OCI-LY3 (cell line): Measurements from ENCODE around the gene SPEF1.
A peak's percentile ranks its signal among the peaks of the same experiment; 100 is the strongest.

Experiments
- H2AFZ ChIP-seq: fragments of 200-600, 300-600 bp; shearing (Covaris generic); 2 replicates; pipeline ENCODE4 v1.6.0; 2014; ENCODE audit warnings: antibody characterized with exemption, low read depth, low read length
- H3K27ac ChIP-seq: fragments of 200-600, 300-600 bp; sonication (generic); 2 replicates; pipeline ENCODE4 v1.5.1; 2014; ENCODE audit warnings: mild to moderate bottlenecking, low read length, moderate library complexity, mixed read lengths
- H3K27me3 ChIP-seq: fragments of 200-600, 300-600 bp; sonication (generic); 2 replicates; pipeline ENCODE4 v1.6.1; 2014; ENCODE audit warnings: low read depth, low read length, mixed read lengths
- H3K36me3 ChIP-seq: fragments of 200-600, 300-600 bp; sonication (generic); replicated peaks from 2 replicates; pipeline ENCODE3; 2014; ENCODE audit warnings: low read depth, low read length, mixed read lengths
- H3K4me1 ChIP-seq: fragments of 300-600, 200-600 bp; sonication (generic); 2 replicates; pipeline ENCODE4 v1.6.1; 2014; ENCODE audit warnings: low read length, mixed read lengths
- H3K4me2 ChIP-seq: fragments of 200-600, 300-600 bp; sonication (generic); 2 replicates; pipeline ENCODE4 v1.6.1; 2014; ENCODE audit warnings: low read length, mixed read lengths
- H3K4me3 ChIP-seq: fragments of 300-600, 200-600 bp; sonication (generic); 2 replicates; pipeline ENCODE4 v1.5.1; 2014; ENCODE audit warnings: antibody characterized with exemption, mild to moderate bottlenecking, low read length, moderate library complexity
- H3K79me2 ChIP-seq: fragments of 300-600, 200-600 bp; shearing (Covaris generic); 2 replicates; pipeline ENCODE4 v1.6.1; 2014; ENCODE audit warnings: mild to moderate bottlenecking, low read length, mixed read lengths
- H3K9ac ChIP-seq: fragments of 300-600, 200-600 bp; shearing (Covaris generic); 2 replicates; pipeline ENCODE4 v1.6.0; 2014; ENCODE audit warnings: mild to moderate bottlenecking, low read length, moderate library complexity
- H3K9me3 ChIP-seq: fragments of 200-600, 300-600 bp; shearing (Covaris generic); 2 replicates; pipeline ENCODE4 v1.6.1; 2014; ENCODE audit warnings: low read length, mixed read lengths; ENCODE audit not compliant: insufficient read depth
- H4K20me1 ChIP-seq: fragments of 200-600, 300-600 bp; sonication (generic); 2 replicates; pipeline ENCODE4 v1.6.1; 2016; ENCODE audit warnings: low read length, mixed read lengths; ENCODE audit not compliant: insufficient read depth
- EZH2phosphoT487 ChIP-seq: fragments of 200-600 bp; shearing (Covaris generic); IDR thresholded peaks from 2 replicates; pipeline ENCODE4 v1.6.1; 2018; ENCODE audit warnings: antibody characterized with exemption, mixed run types, low read depth
- TF ChIP-seq, protein P1 (sequence below): fragments of 200-600, 300-600 bp; sonication (generic); IDR thresholded peaks from 2 replicates; pipeline ENCODE4 v1.5.1; 2014; ENCODE audit warnings: antibody characterized with exemption, low read length, low read depth

The SPEF1 gene

GRCh38 chr20:3820048-3820900, 39.0 kb upstream of the SPEF1 start, which contains the start of gene AP5S1:
Gene AP5S1, plus strand, starts transcription at chr20:3820547. Its CDS starts 1,571 bp downstream, at chr20:3822118.
- Histone ChIP-seq H3K9me3 (no peaks in the 10 kb centered on the region), H3K4me1 (peaks cover 11% of the 10 kb centered on the region), H3K9ac (peak within 1 kb of the TSS; percentile 86), H3K4me2 (peak within 1 kb of the TSS; percentile 87), H3K4me3 (peak within 1 kb of the TSS; percentile 82), H2AFZ (peak within 1 kb of the TSS; percentile 94), H3K27me3 (peaks cover 9% of the 10 kb centered on the region; the same call in 1 of the 2 replicates), H3K36me3 (peaks cover 12% of the 10 kb centered on the region), H3K79me2 (peaks cover 7% of the 10 kb centered on the region), H3K27ac (peak within 1 kb of the TSS; percentile 85), H4K20me1 (no peaks in the 10 kb centered on the region)
- TF ChIP-seq, protein P1, sequence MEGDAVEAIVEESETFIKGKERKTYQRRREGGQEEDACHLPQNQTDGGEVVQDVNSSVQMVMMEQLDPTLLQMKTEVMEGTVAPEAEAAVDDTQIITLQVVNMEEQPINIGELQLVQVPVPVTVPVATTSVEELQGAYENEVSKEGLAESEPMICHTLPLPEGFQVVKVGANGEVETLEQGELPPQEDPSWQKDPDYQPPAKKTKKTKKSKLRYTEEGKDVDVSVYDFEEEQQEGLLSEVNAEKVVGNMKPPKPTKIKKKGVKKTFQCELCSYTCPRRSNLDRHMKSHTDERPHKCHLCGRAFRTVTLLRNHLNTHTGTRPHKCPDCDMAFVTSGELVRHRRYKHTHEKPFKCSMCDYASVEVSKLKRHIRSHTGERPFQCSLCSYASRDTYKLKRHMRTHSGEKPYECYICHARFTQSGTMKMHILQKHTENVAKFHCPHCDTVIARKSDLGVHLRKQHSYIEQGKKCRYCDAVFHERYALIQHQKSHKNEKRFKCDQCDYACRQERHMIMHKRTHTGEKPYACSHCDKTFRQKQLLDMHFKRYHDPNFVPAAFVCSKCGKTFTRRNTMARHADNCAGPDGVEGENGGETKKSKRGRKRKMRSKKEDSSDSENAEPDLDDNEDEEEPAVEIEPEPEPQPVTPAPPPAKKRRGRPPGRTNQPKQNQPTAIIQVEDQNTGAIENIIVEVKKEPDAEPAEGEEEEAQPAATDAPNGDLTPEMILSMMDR = peak; percentile 99
- no peak for TF ChIP-seq EZH2phosphoT487

DNA sequence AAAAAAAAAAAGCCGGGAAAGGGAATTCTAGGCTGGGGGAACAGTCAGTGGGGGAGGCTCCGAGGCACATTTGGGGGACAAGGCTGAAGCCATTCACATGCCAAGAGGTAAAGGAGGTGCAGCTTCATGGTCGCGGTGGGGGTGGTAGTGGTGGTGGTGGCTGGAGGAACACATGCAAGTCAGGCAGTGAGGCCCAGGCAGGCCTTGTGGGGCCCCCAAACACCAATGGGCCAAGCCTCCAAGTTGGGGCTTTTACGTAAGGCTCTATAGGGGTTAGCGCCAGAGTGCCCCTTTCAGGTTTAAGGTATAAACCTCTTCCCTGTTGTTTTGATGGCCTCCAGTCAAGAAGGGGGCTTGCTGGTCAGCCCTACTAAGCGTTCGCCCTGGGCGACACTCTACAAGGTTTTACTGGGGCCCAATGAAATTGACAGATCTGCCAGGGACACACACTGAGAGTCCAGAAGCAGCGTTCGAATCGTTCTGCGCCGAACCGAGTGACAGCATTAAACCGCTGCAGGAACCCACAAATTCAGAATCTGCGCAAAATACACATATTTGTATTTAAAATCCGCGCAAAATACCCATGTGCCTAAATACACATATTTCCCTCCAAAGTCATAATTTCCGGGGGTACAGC, 38.3 kb upstream of the SPEF1 start:
- H3K27ac ChIP-seq = peak overlapping the region; percentile 85
- peak overlapping the region; percentile 94 for H2AFZ ChIP-seq

DNA sequence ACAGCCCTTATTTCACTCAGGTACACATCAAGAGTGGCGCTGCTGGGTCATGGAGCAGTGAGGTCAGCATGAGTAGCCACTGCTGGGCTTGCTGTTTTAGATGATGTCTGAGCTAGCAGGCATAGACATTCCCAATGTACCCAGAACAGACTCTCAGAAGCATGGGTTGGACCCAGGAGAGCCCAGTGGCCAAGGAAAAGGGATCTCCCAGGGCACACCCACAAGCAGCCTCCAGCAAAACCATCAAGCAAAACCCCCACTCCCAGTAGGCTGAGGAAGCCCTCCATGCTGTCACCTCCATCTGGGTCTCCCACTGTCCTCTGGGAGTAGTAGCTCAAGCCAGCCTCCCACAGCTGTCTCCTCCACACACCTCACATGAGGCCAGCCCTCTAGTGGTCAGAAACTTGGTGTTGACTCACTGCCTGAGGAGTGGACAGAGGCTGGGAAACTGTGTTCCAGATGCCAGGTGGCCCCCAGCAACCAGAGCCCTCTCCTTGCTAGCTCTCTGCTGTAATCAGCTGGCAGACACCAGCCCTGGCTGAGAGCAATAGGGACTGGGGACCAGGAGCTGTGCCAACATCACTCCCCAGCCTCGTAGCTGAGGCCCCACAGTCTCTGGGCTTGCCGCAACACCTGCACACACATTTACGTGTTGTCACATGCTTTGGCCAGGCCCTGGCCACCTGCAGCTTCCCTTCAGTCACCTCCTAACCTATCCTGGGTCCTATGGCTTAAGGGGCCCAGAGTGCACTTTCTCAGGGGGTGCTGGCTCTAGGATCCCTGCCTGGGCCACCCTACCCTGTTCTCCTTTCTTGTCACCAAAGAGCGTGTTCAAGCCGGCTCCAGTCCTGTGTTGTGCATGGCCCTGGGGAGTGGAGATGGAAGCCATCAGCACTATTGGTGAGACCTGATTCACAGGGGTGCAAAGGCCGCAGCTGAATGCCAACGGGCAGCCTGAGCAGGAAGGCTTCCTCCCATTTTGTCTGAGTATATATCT, 37.2 kb upstream of the SPEF1 start:
- Histone ChIP-seq H3K4me3 (no peak overlapping the region), H3K9ac (no peak overlapping the region), H3K4me2 (no peak overlapping the region), H2AFZ (no peak overlapping the region), H3K27me3 (peaks cover 9% of the 10 kb centered on the region; the same call in 1 of the 2 replicates), H4K20me1 (no peaks in the 10 kb centered on the region), H3K36me3 (peaks cover 5% of the 10 kb centered on the region), H3K9me3 (no peaks in the 10 kb centered on the region), H3K79me2 (peaks cover 7% of the 10 kb centered on the region), H3K4me1 (peaks cover 11% of the 10 kb centered on the region), H3K27ac (no peak overlapping the region)
- TF ChIP-seq, protein P1 = peak; percentile 41
- no peak for TF ChIP-seq EZH2phosphoT487

More for the DNA sequence above, 38.3 kb upstream of the SPEF1 start:
- peak overlapping the region; percentile 75 for H3K4me2 ChIP-seq
- peaks cover 7% of the 10 kb centered on the region for H3K79me2 ChIP-seq
- H4K20me1 ChIP-seq = no peaks in the 10 kb centered on the region
- H3K9ac ChIP-seq = peak overlapping the region; percentile 86
- peaks cover 9% of the 10 kb centered on the region; the same call in 1 of the 2 replicates for H3K27me3 ChIP-seq
- H3K4me1 ChIP-seq = peaks cover 11% of the 10 kb centered on the region
- H3K9me3 ChIP-seq = no peaks in the 10 kb centered on the region
- no peak for TF ChIP-seq EZH2phosphoT487
- TF ChIP-seq, protein P1 = no peak
- H3K4me3 ChIP-seq = peak overlapping the region; percentile 82
- peaks cover 12% of the 10 kb centered on the region for H3K36me3 ChIP-seq
